H1 (cell line): ENCODE measurements around the gene SLC15A1. TPM values are rescaled to one million over a fixed set of nuclear protein-coding genes. Genes with fewer than 3 reads are reported as not detected.

Experiments
- CTCF ChIA-PET: fragments of 300-600 bp; sonication (Branson Sonifier 250); formaldehyde crosslinking; loops from one replicate; lab custom pipeline; 2021; ENCODE audit not compliant: partially characterized antibody; lab: Charles Lee
- POLR2A ChIA-PET: fragments of 300-600 bp; sonication (Branson Sonifier 250); formaldehyde crosslinking; loops from one replicate; lab custom pipeline; 2021; ENCODE audit warnings: inconsistent platforms; ENCODE audit not compliant: partially characterized antibody; lab: Charles Lee
- DNase-seq, 2 experiments: peaks; one replicate each; pipeline versions ENCODE4 v3.0.0 to v3.0.0-alpha.2; 2010 to 2022; ENCODE audit warnings: low spot score in 2 of 2, low read depth in 1 of 2, mixed read lengths in 1 of 2
- FAIRE-seq: peaks from 2 replicates; lab custom pipeline; 2011; peaks lifted over from hg19 to GRCh38; lab: Jason Lieb, UNC
- H2AFZ ChIP-seq: 2 replicates; pipeline ENCODE4 v1.8.1; 2012; ENCODE audit warnings: low read length, inconsistent platforms
- H2AK5ac ChIP-seq: 2 replicates; pipeline ENCODE4 v1.6.1; 2013; ENCODE audit warnings: low read depth, low read length
- H2BK120ac ChIP-seq: replicated peaks from 2 replicates; pipeline ENCODE3; 2013; ENCODE audit warnings: low read depth, low read length, inconsistent platforms
- H2BK12ac ChIP-seq: 2 replicates; pipeline ENCODE4 v1.6.1; 2013; ENCODE audit warnings: low read depth, low read length
- H2BK15ac ChIP-seq: 2 replicates; pipeline ENCODE4 v1.6.1; 2013; ENCODE audit warnings: low read length
- H2BK20ac ChIP-seq: 2 replicates; pipeline ENCODE4 v1.6.1; 2013; ENCODE audit warnings: low read length
- H2BK5ac ChIP-seq: 2 replicates; pipeline ENCODE4 v1.6.1; 2013; ENCODE audit warnings: low read depth, low read length
- H3K14ac ChIP-seq: 2 replicates; pipeline ENCODE4 v1.6.1; 2013; ENCODE audit warnings: inconsistent platforms; ENCODE audit not compliant: insufficient read length
- H3K18ac ChIP-seq: 2 replicates; pipeline ENCODE4 v1.6.1; 2013; ENCODE audit warnings: low read length; ENCODE audit errors: extremely low read depth
- H3K23ac ChIP-seq: 2 replicates; pipeline ENCODE4 v1.6.1; 2013; ENCODE audit warnings: inconsistent platforms; ENCODE audit not compliant: insufficient read length
- H3K23me2 ChIP-seq: 2 replicates; pipeline ENCODE4 v1.6.1; 2013; ENCODE audit warnings: low read depth, low read length
- H3K27ac ChIP-seq: 2 replicates; pipeline ENCODE4 v1.6.1; 2011; ENCODE audit warnings: low read depth, low read length, inconsistent platforms
- H3K27me3 ChIP-seq, 4 experiments: replicated peaks in 1 of 4; 1 replicate in 1 of 4; 2 replicates in 3 of 4; pipeline versions ENCODE4 v1.6.1 to v1.8.1; 2011 to 2013; ENCODE audit warnings: low read length in 3 of 4, mild to moderate bottlenecking in 3 of 4, inconsistent platforms in 2 of 4, mixed read lengths in 2 of 4, moderate library complexity in 1 of 4; ENCODE audit not compliant: control insufficient read depth in 3 of 4, insufficient read depth in 3 of 4; ENCODE audit errors: extremely low read depth in 1 of 4
- H3K36me3 ChIP-seq, 4 experiments: 2 replicates each; pipeline versions ENCODE4 v1.6.1 to v1.8.1; 2011 to 2013; ENCODE audit warnings: mild to moderate bottlenecking in 4 of 4, low read length in 3 of 4, moderate library complexity in 2 of 4, control low read depth in 1 of 4, inconsistent platforms in 1 of 4; ENCODE audit not compliant: insufficient read depth in 4 of 4, control insufficient read depth in 2 of 4
- H3K4ac ChIP-seq: replicated peaks from 2 replicates; pipeline ENCODE3; 2013; ENCODE audit warnings: low read length, low read depth, mixed read lengths, inconsistent platforms; ENCODE audit not compliant: insufficient read length
- H3K4me1 ChIP-seq, 4 experiments: replicated peaks in 1 of 4; 1 replicate in 1 of 4; 2 replicates in 3 of 4; pipeline versions ENCODE4 v1.6.1 to v1.8.1; 2011 to 2013; ENCODE audit warnings: low read length in 3 of 4, inconsistent platforms in 2 of 4, mixed read lengths in 1 of 4; ENCODE audit not compliant: insufficient read depth in 4 of 4, control insufficient read depth in 3 of 4
- H3K4me2 ChIP-seq, 2 experiments: 2 replicates each; pipeline versions ENCODE4 v1.6.1 to v1.8.1; 2011 to 2013; ENCODE audit warnings: low read depth in 2 of 2, low read length in 2 of 2, control low read depth in 1 of 2, inconsistent platforms in 1 of 2, mild to moderate bottlenecking in 1 of 2; ENCODE audit not compliant: insufficient read depth in 1 of 2
- H3K4me3 ChIP-seq, 4 experiments: fragments of 200-600, 300-600 bp in 1 of 4; sonication (generic), shearing (Covaris generic), sonication (Bioruptor Twin) in 1 of 4; 2 replicates each; pipeline versions ENCODE4 v1.5.1 to v1.8.1; 2011 to 2016; ENCODE audit warnings: low read length in 4 of 4, low read depth in 3 of 4, control low read depth in 2 of 4, inconsistent platforms in 2 of 4, mild to moderate bottlenecking in 2 of 4, mixed read lengths in 1 of 4, moderate library complexity in 1 of 4; ENCODE audit not compliant: insufficient read depth in 2 of 4; ENCODE audit errors: extremely low read depth in 1 of 4
- H3K56ac ChIP-seq: replicated peaks from 2 replicates; pipeline ENCODE3; 2013; ENCODE audit warnings: low read depth, mild to moderate bottlenecking, mixed read lengths, low read length, inconsistent platforms; ENCODE audit not compliant: insufficient read length
- H3K79me1 ChIP-seq: 2 replicates; pipeline ENCODE4 v1.6.1; 2013; ENCODE audit warnings: low read depth, low read length, control low read depth
- H3K79me2 ChIP-seq, 2 experiments: 2 replicates each; pipeline versions ENCODE4 v1.6.1 to v1.8.1; 2012 to 2013; ENCODE audit warnings: low read length in 2 of 2, mild to moderate bottlenecking in 2 of 2, inconsistent platforms in 1 of 2; ENCODE audit not compliant: insufficient read depth in 2 of 2, control insufficient read depth in 1 of 2
- H3K9ac ChIP-seq, 4 experiments: replicated peaks in 1 of 4; 1 replicate in 1 of 4; 2 replicates in 3 of 4; pipeline versions ENCODE4 v1.6.1 to v1.8.1; 2011 to 2013; ENCODE audit warnings: low read depth in 3 of 4, low read length in 3 of 4, control low read depth in 2 of 4, mild to moderate bottlenecking in 2 of 4, moderate library complexity in 2 of 4, inconsistent platforms in 1 of 4; ENCODE audit errors: extremely low read depth in 1 of 4
- H3K9me3 ChIP-seq, 2 experiments: 2 replicates each; pipeline versions ENCODE4 v1.6.1 to v1.8.1; 2012 to 2013; ENCODE audit warnings: mild to moderate bottlenecking in 2 of 2, moderate library complexity in 2 of 2, control low read depth in 1 of 2, inconsistent platforms in 1 of 2, low read depth in 1 of 2, low read length in 1 of 2, mixed read lengths in 1 of 2; ENCODE audit not compliant: insufficient read depth in 2 of 2
- H4K20me1 ChIP-seq, 2 experiments: replicated peaks in 1 of 2; 2 replicates each; pipeline versions ENCODE3 to v1.8.1; 2011 to 2013; ENCODE audit warnings: inconsistent platforms in 2 of 2, low read length in 2 of 2, mild to moderate bottlenecking in 1 of 2; ENCODE audit not compliant: insufficient read depth in 2 of 2, control insufficient read depth in 1 of 2
- H4K5ac ChIP-seq: 2 replicates; pipeline ENCODE4 v1.6.1; 2013; ENCODE audit warnings: low read length, low read depth, mixed read lengths, inconsistent platforms; ENCODE audit not compliant: insufficient read length
- H4K8ac ChIP-seq: 2 replicates; pipeline ENCODE4 v1.8.0; 2013; ENCODE audit warnings: mild to moderate bottlenecking, moderate library complexity, low read length, inconsistent platforms; ENCODE audit not compliant: insufficient read depth; ENCODE audit errors: extremely low read depth
- H4K91ac ChIP-seq: replicated peaks from 2 replicates; pipeline ENCODE3; 2013; ENCODE audit warnings: low read length, mixed read lengths, inconsistent platforms; ENCODE audit not compliant: insufficient read length
- ASH2L ChIP-seq: fragments of 200-600, 300-600 bp; sonication (generic); IDR thresholded peaks from one replicate; pipeline ENCODE4 v1.7.1; 2017; ENCODE audit warnings: low read length
- BCL11A ChIP-seq, 2 experiments: IDR thresholded peaks; one replicate each; pipeline ENCODE4 v1.6.1; 2011; ENCODE audit warnings: low read depth in 2 of 2, low read length in 2 of 2, mild to moderate bottlenecking in 2 of 2
- BRCA1 ChIP-seq: IDR thresholded peaks from 2 replicates; pipeline ENCODE4 v1.6.1; 2012; ENCODE audit warnings: low read depth, low read length, improper control_type of control experiment
- CHD2 ChIP-seq: IDR thresholded peaks from 2 replicates; pipeline ENCODE4 v1.6.1; 2012; ENCODE audit warnings: low read length, improper control_type of control experiment
- HDAC6 ChIP-seq: IDR thresholded peaks from one replicate; pipeline ENCODE4 v1.7.1; 2012; ENCODE audit warnings: low read depth, mild to moderate bottlenecking, inconsistent platforms, low read length, moderate library complexity
- JUN ChIP-seq: IDR thresholded peaks from 2 replicates; pipeline ENCODE4 v1.6.1; 2011; ENCODE audit warnings: low read depth, mild to moderate bottlenecking, improper control_type of control experiment, low read length
- NANOG ChIP-seq: IDR thresholded peaks from 2 replicates; pipeline ENCODE4 v1.6.1; 2011; ENCODE audit warnings: low read length, low read depth, mild to moderate bottlenecking, inconsistent platforms; ENCODE audit not compliant: insufficient read depth, poor library complexity, severe bottlenecking
- RAD21 ChIP-seq, 2 experiments: IDR thresholded peaks in 1 of 2; conservative IDR thresholded peaks in 1 of 2; 2 replicates each; pipeline ENCODE4 v1.6.1; 2011; ENCODE audit warnings: low read depth in 2 of 2, low read length in 2 of 2, improper control_type of control experiment in 1 of 2, inconsistent platforms in 1 of 2, mild to moderate bottlenecking in 1 of 2, moderate library complexity in 1 of 2
- RNF2 ChIP-seq: fragments of 200-900, 300-1000 bp; sonication (generic); IDR thresholded peaks from 2 replicates; pipeline ENCODE4 v1.7.1; 2016; ENCODE audit warnings: borderline replicate concordance, low read depth, mild to moderate bottlenecking, antibody characterized with exemption, low read length; ENCODE audit not compliant: poor library complexity, severe bottlenecking; ENCODE audit errors: missing control alignments
- RXRA ChIP-seq: IDR thresholded peaks from 2 replicates; pipeline ENCODE4 v1.6.1; 2011; ENCODE audit warnings: low read depth, mild to moderate bottlenecking, low read length, moderate library complexity; ENCODE audit not compliant: insufficient read depth
- SIX5 ChIP-seq: IDR thresholded peaks from 2 replicates; pipeline ENCODE4 v1.6.1; 2011; ENCODE audit warnings: mild to moderate bottlenecking, low read depth, low read length
- SP1 ChIP-seq: IDR thresholded peaks from 2 replicates; pipeline ENCODE4 v1.6.1; 2011; ENCODE audit warnings: low read depth, low read length
- SRF ChIP-seq: IDR thresholded peaks from 2 replicates; pipeline ENCODE4 v1.6.1; 2011; ENCODE audit warnings: mild to moderate bottlenecking, low read depth, low read length, moderate library complexity
- SUZ12 ChIP-seq: fragments of 200-600 bp; sonication (generic); IDR thresholded peaks from 2 replicates; pipeline ENCODE4 v1.6.1; 2012; ENCODE audit warnings: mild to moderate bottlenecking, inconsistent platforms, low read length, moderate library complexity, mixed read lengths
- WGBS, 2 experiments: shearing (Covaris generic) in 1 of 2; methylation state at CpG; one replicate each; pipeline versions ENCODE4 v1.1.6 to v1.1.7; 2013 to 2015; ENCODE audit warnings: low lambda C conversion rate in 2 of 2, mixed read lengths in 2 of 2, inconsistent platforms in 1 of 2, low coverage in 1 of 2, missing lambda C conversion rate in 1 of 2; ENCODE audit not compliant: insufficient replicate concordance in 2 of 2, insufficient coverage in 1 of 2, insufficient read length in 1 of 2; ENCODE audit errors: extremely low coverage in 1 of 2, missing lambda C conversion rate in 1 of 2; 5-methylcytosine and 5-hydroxymethylcytosine counted together
- polyA plus RNA-seq, 7 experiments: library from polyadenylated mRNA; depleted of rRNA in 3 of 7; stranded (reverse) in 5 of 7; unstranded in 2 of 7; fragments of >200 nt in 5 of 7; fragments of 200-250 nt in 2 of 7; gene quantifications; 1 replicate in 5 of 7; 2 replicates in 1 of 7; 4 replicates in 1 of 7; pipeline versions ENCODE4 v1.2.1 to v1.2.3, GENCODE V29; 2011 to 2013; ENCODE audit warnings: missing spikeins in 2 of 7, mixed read lengths in 2 of 7
- total RNA-seq: library from RNA; stranded (reverse); fragmentation: NEBNext Ultra II Directional; extraction: Animal tissue kit (Norgen Biotek cat#: 25700); gene quantifications from 2 replicates; pipeline ENCODE4 v1.2.1, GENCODE V29; 2021
- TF ChIP-seq, protein P1 (sequence below): IDR thresholded peaks from 2 replicates; pipeline ENCODE4 v1.6.1; 2012; ENCODE audit warnings: inconsistent platforms

Gene SLC15A1
- total and polyA plus RNA-seq, 2 of the 8 experiments (the other 6 are each of a cell fraction or from before 2014, with no cell fraction given), result 1.3 to 2.4 TPM

DNA sequence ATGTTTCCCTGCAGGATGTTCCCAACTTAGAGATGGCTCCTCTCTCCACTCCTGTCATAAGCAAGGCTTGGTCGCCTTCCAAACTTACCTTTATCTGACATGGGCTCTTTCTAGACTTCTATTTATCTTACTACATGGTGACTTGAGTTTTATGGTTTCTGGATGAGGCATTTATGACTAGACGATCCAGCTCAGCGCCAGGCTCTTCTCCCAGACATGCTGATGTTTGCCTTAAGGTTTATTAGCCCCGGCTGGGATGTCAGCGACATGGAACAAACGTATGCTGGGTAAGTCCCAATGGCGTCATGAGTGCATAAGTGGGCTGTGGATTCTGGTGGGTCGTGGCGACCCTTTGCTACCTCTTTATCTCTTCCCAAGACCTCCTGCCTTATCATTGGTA lies 39.8 kb upstream of the SLC15A1 start:
- no peak overlapping the region for H2BK20ac ChIP-seq
- H4K8ac ChIP-seq, result no peak overlapping the region
- no peak overlapping the region for H4K5ac ChIP-seq
- H4K20me1 ChIP-seq, result no peaks in the 10 kb centered on the region
- H3K36me3 ChIP-seq, result no peaks in the 10 kb centered on the region; a peak in 2 of 8 replicates
- H2BK15ac ChIP-seq, result no peak overlapping the region
- no peaks in the 10 kb centered on the region for H3K4me1 ChIP-seq
- H3K9ac ChIP-seq, result no peak overlapping the region
- no peak overlapping the region for H2AFZ ChIP-seq
- H4K91ac ChIP-seq, result no peak overlapping the region
- H3K23ac ChIP-seq, result no peak overlapping the region
- ChIA-PET CTCF (no interaction called here), POLR2A (no interaction called here)
- H2BK120ac ChIP-seq, result no peak overlapping the region
- H2BK12ac ChIP-seq, result no peak overlapping the region
- H3K79me1 ChIP-seq, result peaks cover 2% of the 10 kb centered on the region; the same call in 1 of the 2 replicates
- no peaks in the 10 kb centered on the region for H3K27me3 ChIP-seq
- H3K56ac ChIP-seq, result no peak overlapping the region
- no peaks in the 10 kb centered on the region for H3K79me2 ChIP-seq
- DNase-seq (peak in 1 of 2 experiments; percentile 23), FAIRE-seq (no peak)
- WGBS, 2 experiments, result 79% methylated on average over 9 of the region's 9 CpGs; no CpG with 5 or more reads in 1 of the 2 experiments
- H2AK5ac ChIP-seq, result no peak overlapping the region
- H2BK5ac ChIP-seq, result no peak overlapping the region
- H3K23me2 ChIP-seq, result no peaks in the 10 kb centered on the region
- no peak overlapping the region for H3K27ac ChIP-seq
- no peak overlapping the region for H3K4ac ChIP-seq
- H3K4me2 ChIP-seq, result no peak overlapping the region
- H3K18ac ChIP-seq, result no peak overlapping the region
- H3K14ac ChIP-seq, result no peak overlapping the region
- no peak overlapping the region for H3K4me3 ChIP-seq
- H3K9me3 ChIP-seq, result no peaks in the 10 kb centered on the region
- TF ChIP-seq SP1 (no peak), BCL11A (IDR thresholded peaks at IDR 0.05; ENCODE audit: low read depth in 2 of 2, low read length in 2 of 2) (no peak), HDAC6 (no peak), SRF (no peak), NANOG (no peak), ASH2L (no peak), SIX5 (no peak), RXRA (no peak), SUZ12 (no peak), BRCA1 (no peak), CHD2 (no peak), JUN (no peak), RNF2 (no peak), RAD21 (IDR thresholded peaks at IDR 0.05 in 1 of 2, conservative IDR thresholded peaks at IDR 0.05 in 1 of 2; ENCODE audit: low read depth in 2 of 2, low read length in 2 of 2) (no peak)
- TF ChIP-seq, protein P1, sequence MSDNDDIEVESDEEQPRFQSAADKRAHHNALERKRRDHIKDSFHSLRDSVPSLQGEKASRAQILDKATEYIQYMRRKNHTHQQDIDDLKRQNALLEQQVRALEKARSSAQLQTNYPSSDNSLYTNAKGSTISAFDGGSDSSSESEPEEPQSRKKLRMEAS, result no peak
